DND-41 (cell line): ENCODE measurements around the gene DENND2D.

Experiments
- ATAC-seq: fragments of 200-7000 bp; cut with Tn5 transposase; 3 replicates; pipeline ENCODE4 v1.9.1; 2021; ENCODE audit warnings: low read depth; ENCODE audit not compliant: insufficient read depth
- DNase-seq: peaks from one replicate; pipeline ENCODE4 v3.0.0-alpha.2; 2020
- H2AFZ ChIP-seq: 2 replicates; pipeline ENCODE4 v1.6.0; 2012; ENCODE audit warnings: low read depth, low read length
- H3K27ac ChIP-seq: 2 replicates; pipeline ENCODE4 v1.5.1; 2012; ENCODE audit warnings: low read length, inconsistent platforms
- H3K27me3 ChIP-seq: fragments of 200-600 bp; sonication (generic); 2 replicates; pipeline ENCODE4 v1.6.0; 2012; ENCODE audit warnings: low read length, mild to moderate bottlenecking, inconsistent platforms; ENCODE audit not compliant: insufficient read depth, poor library complexity
- H3K36me3 ChIP-seq: 2 replicates; pipeline ENCODE4 v1.5.1; 2012; ENCODE audit warnings: low read length, inconsistent platforms; ENCODE audit not compliant: insufficient read depth
- H3K4me1 ChIP-seq: 2 replicates; pipeline ENCODE4 v1.5.1; 2012; ENCODE audit warnings: mild to moderate bottlenecking, low read length; ENCODE audit not compliant: insufficient read depth
- H3K4me2 ChIP-seq: 2 replicates; pipeline ENCODE4 v1.6.0; 2012; ENCODE audit warnings: mild to moderate bottlenecking, moderate library complexity, low read length, inconsistent platforms; ENCODE audit not compliant: insufficient read depth
- H3K4me3 ChIP-seq, 2 experiments: fragments of 200-600 bp in 1 of 2; shearing (Covaris generic) in 1 of 2; 2 replicates each; pipeline ENCODE4 v1.5.1; 2012 to 2016; ENCODE audit warnings: inconsistent platforms in 2 of 2, low read length in 2 of 2, mild to moderate bottlenecking in 2 of 2, low read depth in 1 of 2, moderate library complexity in 1 of 2
- H3K79me2 ChIP-seq: 2 replicates; pipeline ENCODE4 v1.6.0; 2012; ENCODE audit warnings: low read length, inconsistent platforms; ENCODE audit not compliant: insufficient read depth
- H3K9ac ChIP-seq: 2 replicates; pipeline ENCODE4 v1.6.0; 2012; ENCODE audit warnings: low read depth, mild to moderate bottlenecking, inconsistent platforms, low read length, moderate library complexity
- H3K9me3 ChIP-seq: 2 replicates; pipeline ENCODE4 v1.5.1; 2012; ENCODE audit warnings: low read length, moderate library complexity, mild to moderate bottlenecking, inconsistent platforms; ENCODE audit not compliant: insufficient read depth, severe bottlenecking
- H4K20me1 ChIP-seq: 2 replicates; pipeline ENCODE4 v1.6.0; 2012; ENCODE audit warnings: low read length; ENCODE audit not compliant: insufficient read depth
- CTCF ChIP-seq: IDR thresholded peaks from 2 replicates; pipeline ENCODE4 v1.5.1; 2012; ENCODE audit warnings: borderline replicate concordance, low read length, moderate library complexity, mild to moderate bottlenecking; ENCODE audit not compliant: poor library complexity, severe bottlenecking; ENCODE audit errors: extremely low read depth
- EZH2 ChIP-seq: IDR thresholded peaks from 3 replicates; pipeline ENCODE4 v1.6.1; 2012; ENCODE audit warnings: borderline replicate concordance, low read depth, mild to moderate bottlenecking, moderate library complexity, low read length, inconsistent platforms; ENCODE audit not compliant: severe bottlenecking

DENND2D gene

GRCh38 chr1:111209622-111210021, 9.2 kb upstream of the DENND2D start:
- ATAC-seq (no peak), DNase-seq (no peak)
- peaks cover 92% of the 10 kb centered on the region for H3K4me1 ChIP-seq
- no peaks in the 10 kb centered on the region for H3K27me3 ChIP-seq
- no peak overlapping the region for H3K9ac ChIP-seq
- no peaks in the 10 kb centered on the region for H3K9me3 ChIP-seq
- H3K79me2 ChIP-seq: no peaks in the 10 kb centered on the region; the same call in 1 of the 2 replicates
- no peaks in the 10 kb centered on the region for H3K36me3 ChIP-seq
- H4K20me1 ChIP-seq: no peaks in the 10 kb centered on the region
- H3K4me2 ChIP-seq: no peak overlapping the region
- H2AFZ ChIP-seq: no peak overlapping the region
- no peak overlapping the region for H3K4me3 ChIP-seq
- TF ChIP-seq CTCF: no peak
- TF ChIP-seq EZH2: no peak
- peak overlapping the region; percentile 49 for H3K27ac ChIP-seq

GRCh38 chr1:111208921-111209320, 8.5 kb upstream of the DENND2D start:
- H3K9me3 ChIP-seq: no peaks in the 10 kb centered on the region
- no peak for ATAC-seq
- peak overlapping the region; percentile 49 for H3K27ac ChIP-seq
- no peak overlapping the region for H3K4me3 ChIP-seq
- no peak overlapping the region for H2AFZ ChIP-seq
- H4K20me1 ChIP-seq: no peaks in the 10 kb centered on the region
- no peak overlapping the region for H3K9ac ChIP-seq
- H3K36me3 ChIP-seq: no peaks in the 10 kb centered on the region
- TF ChIP-seq EZH2: no peak
- TF ChIP-seq CTCF: no peak
- no peak for DNase-seq
- H3K4me2 ChIP-seq: no peak overlapping the region
- H3K27me3 ChIP-seq: no peaks in the 10 kb centered on the region
- H3K4me1 ChIP-seq: peaks cover 92% of the 10 kb centered on the region
- no peaks in the 10 kb centered on the region; the same call in 1 of the 2 replicates for H3K79me2 ChIP-seq

- peak overlapping the region; percentile 83 for H3K27ac ChIP-seq
- no peak overlapping the region for H3K9ac ChIP-seq
- no peak overlapping the region for H3K4me3 ChIP-seq
- H2AFZ ChIP-seq: no peak overlapping the region
- TF ChIP-seq EZH2 (no peak), CTCF (no peak)
- ATAC-seq (no peak), DNase-seq (no peak)
- H3K4me2 ChIP-seq: no peak overlapping the region
- H4K20me1 ChIP-seq: no peaks in the 10 kb centered on the region
- H3K36me3 ChIP-seq: no peaks in the 10 kb centered on the region; the same call in 1 of the 2 replicates
- H3K27me3 ChIP-seq: no peaks in the 10 kb centered on the region
- H3K4me1 ChIP-seq: peaks cover 95% of the 10 kb centered on the region
- H3K79me2 ChIP-seq: peaks cover 30% of the 10 kb centered on the region
- no peaks in the 10 kb centered on the region for H3K9me3 ChIP-seq
Measured at GRCh38 chr1:111205714-111206050, 5.2 kb upstream of the DENND2D start.
